GM12878 (cell line): ENCODE measurements around the gene PIP5KL1. TPM values are rescaled to one million over a fixed set of nuclear protein-coding genes. Genes with fewer than 3 reads are reported as not detected.

Experiments used
- ATAC-seq: fragments of 200-7000 bp; cut with Tn5 transposase; 3 replicates; pipeline ENCODE4 v1.9.1; 2020; ENCODE audit warnings: mild to moderate bottlenecking, moderate library complexity
- BruUV-seq: library from RNA; stranded (reverse); fragments of 400-500 nt; replicated peaks from 2 replicates; lab custom pipeline; 2021; lab: Mats Ljungman, UMichigan
- CTCF ChIA-PET: fragments of 300-600 bp; sonication (Branson Sonifier 250); formaldehyde crosslinking; extraction: SDS; loops from one replicate; lab custom pipeline; 2021; ENCODE audit warnings: inconsistent platforms; lab: Yijun Ruan, JAX
- POLR2A ChIA-PET: fragments of 350-600 bp; formaldehyde crosslinking; extraction: SDS; loops from one replicate; lab custom pipeline; 2021; ENCODE audit warnings: inconsistent platforms; lab: Charles Lee
- RAD21 ChIA-PET: fragments of 300-600 bp; sonication (Branson Sonifier 250); formaldehyde crosslinking; loops from one replicate; lab custom pipeline; 2023; ENCODE audit warnings: antibody characterized with exemption; ENCODE audit not compliant: unreplicated experiment; lab: Charles Lee
- SMC1A ChIA-PET: fragments of 300-600 bp; sonication (Branson Sonifier 250); formaldehyde crosslinking; loops from one replicate; lab custom pipeline; 2023; ENCODE audit not compliant: unreplicated experiment, uncharacterized antibody; lab: Charles Lee
- DNase-seq: peaks from one replicate; pipeline ENCODE4 v3.0.0-alpha.2; 2011; ENCODE audit warnings: low read depth, low spot score
- FAIRE-seq: peaks from 3 replicates; lab custom pipeline; 2011; peaks lifted over from hg19 to GRCh38; lab: Jason Lieb, UNC
- H2AFZ ChIP-seq: 2 replicates; pipeline ENCODE4 v1.6.0; 2011; ENCODE audit warnings: low read depth, low read length, control low read depth; ENCODE audit not compliant: control insufficient read depth
- H3K27ac ChIP-seq: 2 replicates; pipeline ENCODE4 v1.5.1; 2011; ENCODE audit warnings: control low read depth; ENCODE audit not compliant: control insufficient read depth, insufficient read depth
- H3K27me3 ChIP-seq, 2 experiments: replicated peaks in 1 of 2; 2 replicates each; pipeline versions ENCODE4 v1.6.0 to v1.6.1; 2011; ENCODE audit warnings: low read length in 1 of 2; ENCODE audit not compliant: control insufficient read depth in 2 of 2, insufficient read depth in 2 of 2
- H3K36me3 ChIP-seq, 2 experiments: 2 replicates each; pipeline ENCODE4 v1.5.1; 2011; ENCODE audit warnings: low read length in 1 of 2; ENCODE audit not compliant: control insufficient read depth in 2 of 2, insufficient read depth in 2 of 2
- H3K4me1 ChIP-seq: 2 replicates; pipeline ENCODE4 v1.6.1; 2011; ENCODE audit warnings: mild to moderate bottlenecking, low read length, moderate library complexity, mixed read lengths; ENCODE audit not compliant: control insufficient read depth, insufficient read depth
- H3K4me2 ChIP-seq: 2 replicates; pipeline ENCODE4 v1.6.0; 2011; ENCODE audit warnings: control low read depth; ENCODE audit not compliant: control insufficient read depth, insufficient read depth
- H3K4me3 ChIP-seq: fragments of 200-600 bp; sonication (generic); 2 replicates; pipeline ENCODE4 v1.5.1; 2016
- H3K79me2 ChIP-seq: 2 replicates; pipeline ENCODE4 v1.6.0; 2011; ENCODE audit warnings: low read length; ENCODE audit not compliant: control insufficient read depth, insufficient read depth
- H3K9ac ChIP-seq: 2 replicates; pipeline ENCODE4 v1.8.0; 2011; ENCODE audit warnings: low read length, control low read depth, mixed read lengths; ENCODE audit not compliant: control insufficient read depth, insufficient read depth
- H3K9me3 ChIP-seq: replicated peaks from 3 replicates; pipeline ENCODE4 v1.5.1; 2011; ENCODE audit warnings: mild to moderate bottlenecking, low read length; ENCODE audit not compliant: control insufficient read depth, insufficient read depth
- H4K20me1 ChIP-seq: 2 replicates; pipeline ENCODE4 v1.6.0; 2011; ENCODE audit not compliant: control insufficient read depth, insufficient read depth
- CBFB ChIP-seq: IDR thresholded peaks from 2 replicates; pipeline ENCODE4 v1.6.1; 2016; ENCODE audit warnings: antibody characterized with exemption, low read depth
- DPF2 ChIP-seq: fragments of 450-650 bp; IDR thresholded peaks from 2 replicates; pipeline ENCODE4 v1.6.1; 2017; ENCODE audit warnings: mild to moderate bottlenecking
- ELK1 ChIP-seq: IDR thresholded peaks from 2 replicates; pipeline ENCODE4 v1.6.1; 2012; ENCODE audit warnings: low read depth, low read length, improper control_type of control experiment
- POLR2AphosphoS5 ChIP-seq: IDR thresholded peaks from 2 replicates; pipeline ENCODE4 v1.6.1; 2011; ENCODE audit warnings: mild to moderate bottlenecking, low read length, inconsistent platforms
- POU2F2 ChIP-seq: IDR thresholded peaks from 3 replicates; pipeline ENCODE4 v1.6.1; 2011; ENCODE audit warnings: low read depth, mild to moderate bottlenecking, low read length, borderline replicate concordance
- RBBP5 ChIP-seq: fragments of 200-600 bp; sonication (generic); conservative IDR thresholded peaks from 2 replicates; pipeline ENCODE4 v1.6.1; 2016
- RFX5 ChIP-seq: IDR thresholded peaks from 2 replicates; pipeline ENCODE4 v1.6.1; 2011; ENCODE audit warnings: low read depth, low read length, improper control_type of control experiment
- SREBF2 ChIP-seq: IDR thresholded peaks from 2 replicates; pipeline ENCODE4 v1.6.1; 2012; ENCODE audit warnings: mild to moderate bottlenecking, low read length
- TARDBP ChIP-seq: IDR thresholded peaks from 2 replicates; pipeline ENCODE4 v1.6.1; 2016; ENCODE audit warnings: borderline replicate concordance
- TCF12 ChIP-seq: IDR thresholded peaks from 2 replicates; pipeline ENCODE4 v1.6.1; 2011; ENCODE audit warnings: low read depth, mild to moderate bottlenecking, low read length
- USF1 ChIP-seq: IDR thresholded peaks from 2 replicates; pipeline ENCODE4 v1.6.1; 2011; ENCODE audit warnings: borderline replicate concordance, low read depth, mild to moderate bottlenecking, moderate library complexity, mixed read lengths, low read length; ENCODE audit not compliant: insufficient read depth; ENCODE audit errors: extremely low read length
- WGBS: methylation state at CpG from one replicate; pipeline ENCODE4 v1.1.6; 2016; ENCODE audit warnings: low lambda C conversion rate; ENCODE audit not compliant: insufficient replicate concordance, insufficient coverage; ENCODE audit errors: missing lambda C conversion rate; 5-methylcytosine and 5-hydroxymethylcytosine counted together
- in situ Hi-C: fragments of 300-500 bp; cut with MboI; formaldehyde crosslinking; loops from 9 replicates; pipeline ENCODE4 v1.14.3; 2018; ENCODE audit warnings: mixed read lengths
- intact Hi-C: fragments of 100-400 bp; cut with micrococcal nuclease; formaldehyde crosslinking; loops from one replicate; pipeline ENCODE4 v1.14.2; 2022; ENCODE audit not compliant: unreplicated experiment
- polyA plus RNA-seq, 11 experiments: library from polyadenylated mRNA; depleted of rRNA in 4 of 11; unstranded in 6 of 11; stranded (reverse) in 5 of 11; fragments of >200 nt; fragmentation: Nextera tagmentation in 4 of 11; fragmentation: Illumina TruSeq in 1 of 11; extraction: Ambion mirVana in 4 of 11; extraction: Trizol in 1 of 11; gene quantifications; 1 replicate in 1 of 11; 2 replicates in 10 of 11; pipeline versions ENCODE4 v1.2.1 to v1.2.3, GENCODE V29; 2011 to 2016; ENCODE audit warnings: inconsistent platforms in 2 of 11, missing spikeins in 2 of 11, low read depth in 1 of 11
- total RNA-seq, 4 experiments: library from RNA; depleted of rRNA in 3 of 4; stranded (reverse); fragments of >200 nt in 3 of 4; fragmentation: Illumina TruSeq in 1 of 4; extraction: Trizol in 1 of 4; gene quantifications; 2 replicates each; pipeline versions ENCODE4 v1.2.1 to v1.2.3, GENCODE V29; 2013 to 2021
- TF ChIP-seq, protein P1 (sequence below): fragments of 450-650 bp; IDR thresholded peaks from 2 replicates; pipeline ENCODE4 v1.6.1; 2017; ENCODE audit warnings: borderline replicate concordance
- TF ChIP-seq, protein P2 (sequence below): fragments of 450-650 bp; IDR thresholded peaks from 2 replicates; pipeline ENCODE4 v1.6.1; 2017; ENCODE audit warnings: mild to moderate bottlenecking, moderate library complexity

Gene PIP5KL1
- total and polyA plus RNA-seq, 10 of the 15 experiments (the other 5 are each of a cell fraction or from before 2014, with no cell fraction given), result 0.04 to 0.67 (median 0.43) TPM; not detected in 2

GRCh38 chr9:127937056-127937387 is 6.4 kb upstream of the PIP5KL1 start:
- in situ Hi-C loops, result no loop called here
- no peaks in the 10 kb centered on the region for H3K27me3 ChIP-seq
- 4% methylated on average over 7 of the region's 7 CpGs for WGBS

More at GRCh38 chr9:127937056-127937387, 6.4 kb upstream of the PIP5KL1 start:
- Histone ChIP-seq H2AFZ (peak overlapping the region; percentile 90), H3K4me3 (peak overlapping the region; percentile 95), H3K79me2 (peaks cover 22% of the 10 kb centered on the region), H4K20me1 (no peaks in the 10 kb centered on the region), H3K4me1 (peaks cover 5% of the 10 kb centered on the region; the same call in 1 of the 2 replicates), H3K27ac (peak overlapping the region; percentile 88), H3K36me3 (peaks cover 0 to 3% of the 10 kb centered on the region in 2 experiments; a peak in 2 of 4 replicates), H3K9ac (peak overlapping the region; percentile 92), H3K9me3 (no peaks in the 10 kb centered on the region), H3K4me2 (peak overlapping the region; percentile 95)
- intact Hi-C loops, result no loop called here
- DNase-seq, result no peak
- no peak for FAIRE-seq
- SMC1A ChIA-PET, result no interaction called here
- RAD21 ChIA-PET, result interaction anchor here (1.7 kb wide), 1 partner anchor 202 kb away, joined by 4 read pairs; the partner anchor contains the start of gene TOR2A
- POLR2A ChIA-PET, result interaction anchor here (1.1 to 1.4 kb wide), 2 partner anchors 98 to 179 kb away, joined by 3 to 4 read pairs; no protein-coding TSS in a partner anchor
- CTCF ChIA-PET, result interaction anchor here (1.1 to 1.4 kb wide), 3 partner anchors 16 to 202 kb away, joined by 3 to 5 read pairs (median 4); partner anchors contain the start of gene TOR2A
- no TSS peak for BruUV-seq
- TF ChIP-seq POLR2AphosphoS5, result no peak
- no peak for TF ChIP-seq POU2F2
- no peak for TF ChIP-seq DPF2
- TF ChIP-seq RFX5, result no peak
- no peak for TF ChIP-seq SREBF2
- TF ChIP-seq RBBP5, result no peak
- TF ChIP-seq TCF12, result no peak
- TF ChIP-seq TARDBP, result no peak
- TF ChIP-seq, protein P1, sequence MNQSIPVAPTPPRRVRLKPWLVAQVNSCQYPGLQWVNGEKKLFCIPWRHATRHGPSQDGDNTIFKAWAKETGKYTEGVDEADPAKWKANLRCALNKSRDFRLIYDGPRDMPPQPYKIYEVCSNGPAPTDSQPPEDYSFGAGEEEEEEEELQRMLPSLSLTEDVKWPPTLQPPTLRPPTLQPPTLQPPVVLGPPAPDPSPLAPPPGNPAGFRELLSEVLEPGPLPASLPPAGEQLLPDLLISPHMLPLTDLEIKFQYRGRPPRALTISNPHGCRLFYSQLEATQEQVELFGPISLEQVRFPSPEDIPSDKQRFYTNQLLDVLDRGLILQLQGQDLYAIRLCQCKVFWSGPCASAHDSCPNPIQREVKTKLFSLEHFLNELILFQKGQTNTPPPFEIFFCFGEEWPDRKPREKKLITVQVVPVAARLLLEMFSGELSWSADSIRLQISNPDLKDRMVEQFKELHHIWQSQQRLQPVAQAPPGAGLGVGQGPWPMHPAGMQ, result no peak
- TF ChIP-seq, protein P2, sequence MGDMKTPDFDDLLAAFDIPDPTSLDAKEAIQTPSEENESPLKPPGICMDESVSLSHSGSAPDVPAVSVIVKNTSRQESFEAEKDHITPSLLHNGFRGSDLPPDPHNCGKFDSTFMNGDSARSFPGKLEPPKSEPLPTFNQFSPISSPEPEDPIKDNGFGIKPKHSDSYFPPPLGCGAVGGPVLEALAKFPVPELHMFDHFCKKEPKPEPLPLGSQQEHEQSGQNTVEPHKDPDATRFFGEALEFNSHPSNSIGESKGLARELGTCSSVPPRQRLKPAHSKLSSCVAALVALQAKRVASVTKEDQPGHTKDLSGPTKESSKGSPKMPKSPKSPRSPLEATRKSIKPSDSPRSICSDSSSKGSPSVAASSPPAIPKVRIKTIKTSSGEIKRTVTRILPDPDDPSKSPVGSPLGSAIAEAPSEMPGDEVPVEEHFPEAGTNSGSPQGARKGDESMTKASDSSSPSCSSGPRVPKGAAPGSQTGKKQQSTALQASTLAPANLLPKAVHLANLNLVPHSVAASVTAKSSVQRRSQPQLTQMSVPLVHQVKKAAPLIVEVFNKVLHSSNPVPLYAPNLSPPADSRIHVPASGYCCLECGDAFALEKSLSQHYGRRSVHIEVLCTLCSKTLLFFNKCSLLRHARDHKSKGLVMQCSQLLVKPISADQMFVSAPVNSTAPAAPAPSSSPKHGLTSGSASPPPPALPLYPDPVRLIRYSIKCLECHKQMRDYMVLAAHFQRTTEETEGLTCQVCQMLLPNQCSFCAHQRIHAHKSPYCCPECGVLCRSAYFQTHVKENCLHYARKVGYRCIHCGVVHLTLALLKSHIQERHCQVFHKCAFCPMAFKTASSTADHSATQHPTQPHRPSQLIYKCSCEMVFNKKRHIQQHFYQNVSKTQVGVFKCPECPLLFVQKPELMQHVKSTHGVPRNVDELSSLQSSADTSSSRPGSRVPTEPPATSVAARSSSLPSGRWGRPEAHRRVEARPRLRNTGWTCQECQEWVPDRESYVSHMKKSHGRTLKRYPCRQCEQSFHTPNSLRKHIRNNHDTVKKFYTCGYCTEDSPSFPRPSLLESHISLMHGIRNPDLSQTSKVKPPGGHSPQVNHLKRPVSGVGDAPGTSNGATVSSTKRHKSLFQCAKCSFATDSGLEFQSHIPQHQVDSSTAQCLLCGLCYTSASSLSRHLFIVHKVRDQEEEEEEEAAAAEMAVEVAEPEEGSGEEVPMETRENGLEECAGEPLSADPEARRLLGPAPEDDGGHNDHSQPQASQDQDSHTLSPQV, result no peak
- no peak for TF ChIP-seq CBFB
- no peak for TF ChIP-seq USF1
- no peak for TF ChIP-seq ELK1
- no peak for ATAC-seq
